Superior temporal gyrus (tissue), 1 donor: ENCODE measurements around the gene ITGAE.

ENCODE experiments used
- DNase-seq: peaks from one replicate; pipeline ENCODE4 v3.0.0-alpha.2; 2016; ENCODE audit errors: extremely low spot score

Gene ITGAE

GRCh38 chr17:3818786-3819185 is 17.8 kb upstream of the ITGAE start:
- DNase-seq, result peak; percentile 40

GRCh38 chr17:3817851-3818605 is 17.0 kb upstream of the ITGAE start:
- DNase-seq, result peak; percentile 72

DNA sequence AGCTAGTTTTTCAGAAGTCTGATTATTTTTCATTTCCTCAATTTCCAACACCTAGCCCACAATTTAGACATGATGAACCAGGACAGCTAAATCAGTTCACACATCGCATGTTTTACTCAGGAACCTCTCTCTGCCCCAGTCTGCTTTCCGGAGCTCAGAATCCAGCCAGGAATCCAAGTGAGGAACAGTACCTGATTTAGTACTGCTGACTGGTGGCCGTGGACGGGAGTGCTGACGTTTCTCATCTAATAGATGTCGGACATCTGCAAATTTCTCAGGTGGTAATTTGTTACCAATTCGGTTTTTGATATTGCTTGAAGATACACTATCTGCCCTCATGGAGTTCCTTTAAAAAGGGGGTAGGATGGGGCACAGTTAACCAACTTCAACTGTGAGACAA is 14.9 kb upstream of the ITGAE start:
- DNase-seq, result peak; percentile 20

- DNase-seq, result no peak
Observed at GRCh38 chr17:3815122-3815521, 14.1 kb upstream of the ITGAE start.

- DNase-seq, result no peak
Observed at GRCh38 chr17:3814361-3814760, 13.4 kb upstream of the ITGAE start.

- no peak for DNase-seq
Observed at GRCh38 chr17:3813171-3813570, 12.2 kb upstream of the ITGAE start.

DNA sequence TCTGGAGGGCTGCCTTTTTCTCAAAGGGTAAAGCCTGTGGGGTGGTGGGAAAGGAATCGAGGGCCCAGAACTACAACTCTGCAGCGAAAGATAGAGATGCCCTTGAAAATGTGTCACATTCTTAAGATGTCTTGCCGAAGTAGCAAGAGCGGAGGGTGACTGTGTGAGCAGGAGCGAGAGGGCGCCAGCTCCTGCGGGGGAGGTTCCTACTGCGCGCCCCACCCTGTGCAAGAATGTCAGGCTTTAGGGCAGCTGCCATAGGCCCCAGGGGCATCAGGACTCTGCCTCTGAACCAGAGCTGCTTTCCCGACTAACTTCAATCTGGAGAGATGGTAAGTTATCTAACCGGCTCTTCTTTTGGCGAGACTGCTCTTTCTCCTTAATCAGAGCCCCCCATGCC is 11.8 kb upstream of the ITGAE start:
- DNase-seq, result no peak

- no peak for DNase-seq
Observed at GRCh38 chr17:3812284-3812683, 11.3 kb upstream of the ITGAE start.

- no peak for DNase-seq
Observed at GRCh38 chr17:3810019-3810418, 9.0 kb upstream of the ITGAE start.

- no peak for DNase-seq
Observed at GRCh38 chr17:3809135-3809534, 8.1 kb upstream of the ITGAE start.

DNA sequence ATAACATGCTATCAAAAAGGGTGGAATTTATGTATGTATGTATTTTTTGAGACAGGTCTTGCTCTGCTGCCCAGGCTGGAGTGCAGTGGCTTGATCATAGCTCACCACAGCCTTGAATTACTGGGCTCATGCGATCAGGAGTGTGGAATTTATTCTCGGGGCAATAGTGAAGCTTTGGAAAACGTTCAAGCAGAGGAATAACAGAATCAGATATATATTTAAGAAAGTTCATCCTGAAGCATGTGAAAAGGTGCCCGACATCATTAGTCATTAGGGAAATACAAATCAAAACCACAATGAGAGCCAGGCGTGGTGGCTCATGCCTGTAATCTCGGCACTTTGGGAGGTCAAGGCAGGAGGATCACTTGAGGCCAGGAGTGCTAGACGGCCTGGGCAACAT is 7.7 kb upstream of the ITGAE start:
- no peak for DNase-seq

DNA sequence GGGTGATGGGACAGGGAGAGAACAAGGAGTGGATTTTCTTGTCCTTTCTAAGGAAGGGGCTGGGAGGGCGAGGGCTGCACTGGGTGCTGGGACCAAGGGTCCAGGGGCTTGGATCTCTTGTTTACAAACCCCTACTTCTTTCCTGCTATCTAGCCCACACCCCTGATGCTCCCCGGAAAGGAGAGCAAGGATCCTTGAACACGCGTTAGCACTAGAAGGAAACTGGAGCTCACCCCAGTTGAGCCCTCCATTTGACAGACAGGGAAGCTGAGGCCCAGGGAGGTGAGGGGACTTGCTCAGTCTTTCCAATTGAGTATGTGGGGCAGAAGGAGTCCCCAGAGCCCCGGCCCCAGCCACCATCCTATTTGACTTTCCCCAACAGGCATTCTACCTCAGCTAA is 4.6 kb upstream of the ITGAE start:
- DNase-seq, result no peak

DNA sequence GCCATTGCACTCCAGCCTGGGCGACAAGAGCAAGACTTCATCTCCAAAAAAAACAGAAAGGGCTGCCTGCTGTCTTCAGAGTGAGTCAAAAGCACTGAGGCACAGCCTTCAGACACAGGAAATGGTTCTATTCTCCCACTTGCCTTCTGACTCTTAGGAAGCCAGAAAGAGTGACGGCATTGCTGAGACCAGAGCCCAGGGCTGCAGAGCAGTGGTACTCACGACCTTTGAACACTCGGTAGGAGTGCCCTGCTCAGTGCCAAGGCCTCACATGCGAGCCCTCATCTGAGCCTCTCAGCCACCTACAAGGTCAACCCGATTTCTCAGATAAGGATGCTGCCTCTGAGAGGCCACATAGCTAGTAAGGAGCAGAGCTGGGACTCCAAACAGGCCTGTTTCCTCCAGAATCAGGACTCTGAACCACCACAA is 3.5 kb upstream of the ITGAE start:
- DNase-seq, result no peak

DNA sequence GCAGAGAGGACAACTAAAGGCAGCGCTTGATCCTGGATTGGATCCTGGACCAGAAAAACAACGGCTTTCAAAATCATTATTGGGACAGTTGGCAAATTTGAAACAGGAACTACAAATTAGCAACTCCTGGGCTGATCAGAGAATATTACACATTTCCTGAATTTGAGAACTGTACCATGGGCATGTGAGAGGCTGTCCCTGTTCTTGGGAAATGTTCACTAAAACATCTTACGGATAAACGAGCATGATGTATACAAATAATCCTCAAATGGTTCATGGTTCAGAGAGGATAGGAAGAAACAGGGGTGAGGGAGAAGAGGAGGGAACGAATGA is 2.3 kb upstream of the ITGAE start:
- no peak for DNase-seq

- no peak for DNase-seq
Observed at GRCh38 chr17:3802461-3803307, 1.7 kb upstream of the ITGAE start.

DNA sequence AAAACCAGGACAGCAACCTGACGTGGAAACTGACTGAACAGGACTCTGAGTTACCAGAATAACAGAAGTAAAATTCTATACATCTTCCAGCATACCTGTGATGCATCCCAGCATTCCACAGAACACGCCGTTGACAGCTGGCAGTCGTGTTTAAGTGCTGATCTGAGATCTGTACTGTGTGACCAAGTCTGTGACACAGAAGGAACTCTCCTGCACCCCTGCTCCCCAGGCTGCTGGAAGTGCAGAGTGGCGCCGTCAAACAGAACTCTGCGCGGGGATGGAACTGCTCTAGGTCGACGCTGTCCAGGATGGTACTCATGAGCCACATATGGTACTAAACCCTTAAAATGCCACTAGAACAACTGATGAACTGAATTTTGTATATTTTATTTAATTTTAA is 804 bp upstream of the ITGAE start:
- DNase-seq, result no peak

DNA sequence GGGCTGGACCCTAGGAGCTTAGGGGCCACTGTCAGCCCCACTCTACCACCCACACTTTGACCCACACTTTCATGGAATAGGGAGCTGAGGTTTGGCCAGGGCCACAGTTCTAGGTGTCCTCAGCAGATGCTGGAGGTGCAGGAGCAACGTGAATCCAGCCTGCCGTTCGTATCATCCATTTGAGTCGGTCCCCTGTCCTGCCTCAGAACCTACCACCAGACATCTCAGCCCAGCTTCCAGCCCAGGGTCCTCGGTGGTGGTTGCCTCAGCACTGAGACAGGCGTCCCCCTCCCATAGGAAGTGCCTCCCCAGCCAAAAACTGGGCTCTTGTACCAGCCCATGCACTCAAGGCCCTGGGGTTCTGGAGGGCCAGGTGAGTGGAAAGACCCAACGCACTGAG is 359 bp upstream of the ITGAE start:
- no peak for DNase-seq

GRCh38 chr17:3799181-3799945 is 1.6 kb downstream of the ITGAE start:
- no peak for DNase-seq

DNA sequence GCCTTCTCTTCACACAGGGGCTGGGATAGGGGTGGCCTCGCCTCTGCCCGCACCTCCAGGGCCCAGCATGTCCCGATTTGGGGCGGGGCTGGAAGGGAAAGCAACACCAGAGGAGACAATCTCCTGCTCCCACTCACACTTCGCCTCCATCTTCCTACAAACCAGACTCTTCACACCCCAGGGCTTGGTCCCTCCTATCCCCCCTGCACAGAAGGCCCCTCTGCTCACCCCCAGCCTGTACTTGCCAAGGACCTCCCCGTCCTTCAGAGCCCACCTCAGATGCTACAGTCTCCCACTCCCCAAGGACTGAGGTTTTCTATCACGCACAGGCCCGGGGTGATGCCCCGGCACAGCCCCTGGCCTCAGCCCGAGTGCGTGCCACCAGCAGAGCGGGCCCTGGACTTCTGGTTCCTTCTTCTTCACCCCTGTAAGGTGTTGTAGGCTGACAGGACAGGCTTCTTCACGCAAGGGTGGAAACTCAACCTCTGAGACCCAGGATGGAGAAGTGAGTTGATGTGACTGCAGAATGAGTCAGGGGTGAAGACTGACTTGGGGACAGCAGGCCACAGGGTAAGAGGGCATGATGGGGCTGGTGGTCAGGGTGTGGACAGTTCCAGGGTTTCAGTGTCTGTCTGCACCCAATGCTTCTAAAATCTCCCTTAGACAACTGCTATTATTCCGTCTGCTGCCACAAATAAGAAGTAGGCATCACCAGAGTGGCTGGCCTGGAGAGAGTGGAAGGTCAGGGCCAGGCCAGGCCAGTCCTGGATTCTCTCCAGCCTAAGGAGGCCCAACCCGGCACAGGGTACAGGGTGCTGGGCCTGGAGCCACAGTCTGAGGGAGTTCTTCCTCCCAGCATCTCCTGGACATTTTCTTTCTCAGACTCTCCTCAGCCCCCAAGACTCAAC is 2.5 kb downstream of the ITGAE start:
- no peak for DNase-seq

- no peak for DNase-seq
Observed at GRCh38 chr17:3796822-3797170, 4.2 kb downstream of the ITGAE start.

DNA sequence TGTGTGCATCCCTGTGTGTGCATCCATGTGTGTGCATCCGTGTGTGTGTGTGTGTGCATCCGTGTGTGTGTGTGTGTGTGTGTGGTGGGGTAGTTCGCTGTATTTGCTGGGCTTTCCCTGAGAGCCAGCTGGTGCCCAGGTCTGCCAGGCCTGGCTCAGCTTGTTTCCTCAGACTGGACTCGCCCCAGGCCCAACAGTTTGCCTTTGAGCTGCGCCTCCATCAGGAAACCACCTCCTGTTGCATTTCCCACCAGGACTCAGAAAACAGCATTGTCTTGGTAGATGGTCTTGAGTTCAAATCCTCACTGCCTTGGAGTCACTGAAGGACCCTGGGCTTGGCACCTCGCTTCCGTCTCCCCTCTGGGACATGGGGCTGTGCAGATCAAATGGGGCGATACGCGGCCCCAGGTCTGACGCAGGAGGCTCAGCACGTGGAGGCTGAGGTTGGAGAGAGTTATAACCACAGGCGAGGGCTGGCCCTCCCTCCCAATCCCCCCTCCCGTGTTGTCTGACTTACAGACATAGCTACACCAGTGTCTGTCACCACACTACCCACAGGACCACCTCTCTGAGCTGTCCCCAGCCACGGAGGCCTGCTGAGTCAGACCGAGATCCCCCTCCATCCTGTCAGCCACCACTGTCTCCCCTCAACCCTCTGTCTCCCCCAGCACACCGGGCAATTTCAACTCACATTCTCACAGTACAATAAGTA is 4.7 kb downstream of the ITGAE start:
- DNase-seq, result no peak
